ENCODE results near the gene RABAC1. TPM values are rescaled to one million over a fixed set of nuclear protein-coding genes. Genes with fewer than 3 reads are reported as not detected.

The RABAC1 gene
- total RNA-seq, 1 experiment from 2014 or later, result 231 TPM

DNA sequence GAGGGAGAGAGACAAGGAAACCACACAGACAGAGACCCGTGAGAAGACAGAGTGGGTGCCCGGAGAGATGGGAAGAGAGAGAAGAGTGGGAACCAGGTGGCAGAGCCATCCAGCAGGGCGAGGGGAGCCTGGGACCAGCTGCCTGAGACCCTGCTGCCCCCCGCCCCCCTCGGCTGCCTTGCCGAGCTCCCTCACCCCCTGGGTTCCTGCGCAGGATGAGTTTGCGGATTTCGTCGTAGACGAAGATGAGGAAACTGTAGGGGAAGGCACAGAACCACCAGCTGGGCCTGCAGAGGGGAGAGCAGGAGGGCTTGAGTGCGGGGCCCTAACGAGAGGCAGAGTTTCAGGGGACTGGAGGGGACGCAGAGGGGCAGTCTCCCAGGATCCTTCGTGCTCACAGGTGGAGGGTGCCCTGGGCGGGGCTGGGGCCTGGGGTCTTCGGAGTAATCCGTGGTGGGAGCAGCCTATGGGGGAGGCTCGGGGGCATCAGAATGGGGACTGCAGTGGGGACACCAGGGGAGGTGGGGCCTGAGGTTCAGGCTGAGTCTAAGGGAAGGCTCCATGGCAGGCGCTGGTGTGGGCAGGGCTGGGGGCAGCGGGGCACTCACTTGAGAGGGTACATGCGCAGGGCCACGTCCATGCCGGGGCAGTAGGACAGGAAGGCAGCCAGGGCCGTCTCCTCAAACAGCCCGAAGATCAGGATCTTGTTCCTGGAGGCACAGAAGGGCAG lies 8.1 kb upstream of the RABAC1 start:
- Histone ChIP-seq H3K27me3 (no peaks in the 10 kb centered on the region; the same call in 1 of the 2 replicates), H3K9me3 (no peaks in the 10 kb centered on the region), H3K36me3 (no peaks in the 10 kb centered on the region), H3K4me3 (no peak overlapping the region)
- DNase-seq, result no peak

DNA sequence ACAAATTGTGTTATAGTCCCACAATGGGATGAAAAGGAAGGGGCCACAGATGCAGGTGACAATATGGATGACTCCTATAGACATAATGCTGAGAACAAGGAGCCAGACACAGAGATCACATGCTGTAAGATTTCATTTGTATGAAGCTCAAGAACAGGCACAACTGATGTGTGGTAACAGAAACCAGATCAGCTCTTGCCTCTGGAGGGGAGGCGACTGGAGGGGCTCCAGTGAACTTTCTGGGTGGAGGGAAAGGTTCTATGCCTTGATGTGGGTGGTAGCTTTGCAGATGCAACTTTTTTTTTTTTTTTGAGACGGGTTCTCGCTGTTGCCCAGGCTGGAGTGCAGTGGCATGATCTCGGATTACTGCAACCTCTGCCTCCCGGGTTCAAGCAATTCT lies 6.0 kb upstream of the RABAC1 start:
- Histone ChIP-seq H3K36me3 (no peaks in the 10 kb centered on the region), H3K4me3 (no peak overlapping the region), H3K9me3 (no peaks in the 10 kb centered on the region), H3K27me3 (no peaks in the 10 kb centered on the region)
- no peak for DNase-seq

DNA sequence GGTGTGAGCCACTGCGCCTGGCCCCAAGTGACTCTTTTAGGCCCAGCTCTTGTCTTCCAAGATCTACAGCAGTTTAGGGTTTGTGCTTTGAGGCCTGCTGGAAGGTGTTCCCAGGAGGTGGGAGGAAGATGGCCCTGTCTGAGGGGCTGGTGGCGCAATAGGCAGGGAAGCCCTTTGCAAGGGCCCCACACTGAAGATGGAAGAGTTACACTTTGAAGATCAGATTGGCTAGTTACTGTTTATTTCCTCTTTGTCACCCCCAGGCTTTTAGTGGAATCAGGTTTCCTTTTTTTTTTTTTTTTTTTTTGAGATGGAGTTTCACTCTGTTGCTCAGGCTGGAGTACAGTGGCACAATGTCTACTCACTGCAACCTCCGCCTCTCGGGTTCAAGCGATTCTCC lies 1.9 kb upstream of the RABAC1 start:
- Histone ChIP-seq H3K4me3 (no peak overlapping the region), H3K9me3 (no peaks in the 10 kb centered on the region), H3K36me3 (peaks cover 7% of the 10 kb centered on the region), H3K27me3 (no peaks in the 10 kb centered on the region)
- DNase-seq, result no peak

DNA sequence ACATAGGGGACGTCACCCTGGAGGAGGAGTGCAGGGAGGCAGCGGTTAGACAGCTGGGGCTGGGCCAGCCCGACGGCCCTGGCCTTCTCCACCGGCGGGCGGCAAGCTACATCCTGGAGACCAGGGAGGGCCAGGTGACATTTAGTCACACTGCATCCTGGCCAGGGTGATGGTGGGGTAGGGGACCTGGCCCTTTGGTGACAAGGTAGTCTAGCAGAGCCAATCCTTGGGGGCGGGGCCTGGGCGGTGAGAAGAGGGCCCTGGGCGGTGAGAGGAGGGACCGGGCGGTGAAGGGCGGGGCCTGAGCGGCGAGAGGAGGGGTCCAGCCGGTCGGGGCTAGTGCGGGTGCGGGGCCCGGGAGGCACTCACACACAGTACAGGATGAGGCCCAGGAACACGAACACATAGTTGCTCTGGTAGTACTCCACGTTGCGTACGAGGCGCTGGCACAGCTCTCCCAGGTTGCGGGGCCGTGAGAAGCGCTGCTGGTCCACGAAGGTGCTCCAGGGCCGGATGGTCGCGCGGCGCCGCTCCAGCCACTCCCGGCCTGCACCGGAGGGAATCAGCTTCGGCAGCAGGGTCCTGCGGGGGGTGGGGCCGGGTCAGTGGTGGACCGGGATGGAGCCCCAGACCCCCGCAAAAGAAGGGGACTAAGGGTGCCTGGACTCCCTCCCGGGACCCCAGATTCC lies 610 bp downstream of the RABAC1 start:
- peak; percentile 81 for DNase-seq
- H3K4me3 ChIP-seq, result peak overlapping the region; percentile 88
- H3K9me3 ChIP-seq, result no peaks in the 10 kb centered on the region
- no peaks in the 10 kb centered on the region for H3K27me3 ChIP-seq
- H3K36me3 ChIP-seq, result peaks cover 7% of the 10 kb centered on the region

DNA sequence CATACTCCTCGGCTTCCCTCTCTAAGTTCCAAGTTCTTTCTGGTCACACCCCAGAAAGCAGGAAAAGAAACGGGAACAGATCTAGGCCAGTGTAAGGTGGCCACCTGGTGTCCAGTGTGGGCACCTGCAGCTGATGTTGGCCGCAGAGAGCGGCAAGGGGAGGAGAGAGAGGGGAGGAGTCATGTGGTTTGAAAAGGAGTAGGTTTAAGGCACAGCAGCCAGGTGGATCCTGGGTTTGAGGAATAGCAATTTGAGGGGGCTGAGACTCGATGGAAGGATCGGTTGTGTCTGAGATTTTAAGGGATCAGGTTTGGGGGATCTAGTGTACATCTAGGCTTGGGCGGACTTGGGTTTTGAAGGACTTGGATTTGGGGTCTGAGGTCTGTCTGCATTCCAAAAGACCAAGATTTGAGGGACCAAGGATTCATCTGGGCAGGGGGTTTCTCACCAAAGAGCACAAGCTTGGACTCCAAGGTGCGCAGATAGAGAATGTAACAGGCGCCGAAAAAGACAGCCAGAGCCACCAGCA lies 1.2 kb downstream of the RABAC1 start:
- H3K36me3 ChIP-seq, result peaks cover 7% of the 10 kb centered on the region
- no peaks in the 10 kb centered on the region for H3K9me3 ChIP-seq
- peak; percentile 69 for DNase-seq
- H3K4me3 ChIP-seq, result peak overlapping the region; percentile 88
- no peaks in the 10 kb centered on the region for H3K27me3 ChIP-seq

DNA sequence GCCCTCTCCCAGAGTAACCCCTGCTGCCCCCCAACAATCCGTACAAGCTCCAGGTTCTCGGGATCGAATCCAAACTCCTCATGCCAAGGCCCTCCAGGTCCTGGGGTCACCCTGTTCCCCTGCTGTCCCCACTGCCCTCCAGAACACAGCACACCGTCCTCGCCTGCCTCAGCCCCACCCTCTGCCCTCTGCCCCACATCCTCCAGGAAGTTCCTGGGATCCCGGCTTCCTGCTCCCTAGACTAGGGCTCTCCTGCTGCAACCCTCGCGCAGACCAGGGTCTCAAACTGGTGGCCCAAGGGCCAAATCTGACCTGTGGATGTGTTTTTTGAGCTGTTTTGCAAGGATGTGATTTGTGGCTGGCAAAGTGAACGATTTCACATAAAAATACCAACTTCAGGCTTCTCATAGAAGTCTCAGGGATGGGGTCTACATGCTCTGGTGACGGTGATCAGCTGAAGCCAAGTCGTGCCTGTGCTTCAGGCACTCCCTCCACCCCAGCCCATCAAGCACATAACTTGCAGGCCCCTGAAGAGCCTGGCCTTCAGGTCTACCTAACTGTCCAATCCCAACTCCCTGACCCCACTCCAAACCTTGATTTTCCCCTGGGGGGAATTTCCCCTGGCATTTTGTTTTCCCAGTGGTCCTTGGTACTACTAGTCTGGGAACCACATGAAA lies 1.8 kb downstream of the RABAC1 start:
- H3K36me3 ChIP-seq, result peaks cover 7% of the 10 kb centered on the region
- no peaks in the 10 kb centered on the region for H3K27me3 ChIP-seq
- no peak for DNase-seq
- no peaks in the 10 kb centered on the region for H3K9me3 ChIP-seq
- peak overlapping the region; percentile 88 for H3K4me3 ChIP-seq

DNA sequence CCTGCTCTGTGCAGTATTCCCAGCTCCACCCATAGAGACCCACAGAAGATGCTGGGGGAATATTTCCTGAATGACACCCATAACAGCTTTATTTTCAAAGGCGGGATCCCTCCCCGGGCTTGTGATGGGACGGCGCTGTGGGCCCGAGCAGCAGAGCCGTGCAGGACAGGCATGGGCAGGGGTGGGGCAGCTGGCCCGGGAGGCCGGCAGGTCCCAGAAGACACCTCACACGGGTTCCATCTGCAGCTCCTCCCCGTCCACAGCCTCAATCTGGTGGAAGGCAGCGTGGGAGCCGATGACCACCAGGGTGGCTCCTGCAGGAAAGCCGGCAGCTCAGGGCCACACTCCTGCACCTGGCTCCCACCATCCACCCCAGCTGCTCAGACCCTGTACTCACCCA lies 2.5 kb downstream of the RABAC1 start:
- no peak for DNase-seq
- Histone ChIP-seq H3K9me3 (no peaks in the 10 kb centered on the region), H3K4me3 (no peak overlapping the region), H3K36me3 (peaks cover 7% of the 10 kb centered on the region), H3K27me3 (no peaks in the 10 kb centered on the region)

DNA sequence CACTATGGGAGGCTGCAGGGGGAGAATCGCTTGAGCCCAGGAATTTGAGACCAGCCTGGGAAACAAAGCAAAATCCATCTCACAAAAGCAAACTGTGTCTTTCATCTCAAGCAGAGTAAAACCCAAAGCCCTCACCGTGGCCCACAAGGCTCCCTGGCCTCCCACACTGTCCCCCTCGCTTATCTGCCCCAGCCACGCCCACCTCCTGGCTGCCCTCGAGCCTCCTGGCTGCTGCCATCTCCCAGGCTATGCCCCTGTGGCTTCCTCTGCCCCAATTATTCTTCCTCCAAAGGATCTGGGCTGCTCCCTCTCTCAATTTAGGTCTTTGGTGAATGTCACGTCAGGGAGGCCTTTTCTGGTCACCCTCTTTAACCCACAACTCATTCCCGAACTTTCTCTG lies 3.6 kb downstream of the RABAC1 start:
- Histone ChIP-seq H3K27me3 (no peaks in the 10 kb centered on the region), H3K4me3 (no peak overlapping the region), H3K36me3 (peaks cover 7% of the 10 kb centered on the region), H3K9me3 (no peaks in the 10 kb centered on the region)
- no peak for DNase-seq

DNA sequence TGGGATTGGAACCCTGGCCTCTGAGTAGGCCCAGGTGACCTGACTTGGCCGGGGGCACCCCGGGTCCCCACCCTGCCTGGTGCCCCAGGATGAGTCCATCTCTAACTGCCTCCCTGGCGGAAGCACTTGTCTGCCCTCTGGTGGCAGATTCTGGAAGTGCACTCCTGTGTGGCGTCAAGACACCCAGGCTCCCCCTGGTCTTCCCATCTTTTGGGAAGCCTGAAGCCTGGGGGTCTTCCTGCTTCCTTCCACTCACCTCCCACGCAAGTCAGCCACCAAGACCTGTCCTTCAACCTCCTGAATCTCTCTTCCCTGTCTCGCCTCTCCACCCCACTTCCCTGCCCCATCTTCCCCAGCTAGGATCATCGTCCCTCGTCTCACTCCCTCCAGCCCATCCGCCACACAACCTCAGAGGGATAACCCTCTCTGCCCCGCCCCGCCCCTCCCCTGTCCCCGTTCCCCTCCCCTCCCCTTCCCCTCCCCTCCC lies 7.4 kb downstream of the RABAC1 start:
- Histone ChIP-seq H3K4me3 (no peak overlapping the region), H3K27me3 (no peaks in the 10 kb centered on the region), H3K36me3 (no peaks in the 10 kb centered on the region; the same call in 1 of the 2 replicates), H3K9me3 (no peaks in the 10 kb centered on the region)
- peak; percentile 60 for DNase-seq

DNA sequence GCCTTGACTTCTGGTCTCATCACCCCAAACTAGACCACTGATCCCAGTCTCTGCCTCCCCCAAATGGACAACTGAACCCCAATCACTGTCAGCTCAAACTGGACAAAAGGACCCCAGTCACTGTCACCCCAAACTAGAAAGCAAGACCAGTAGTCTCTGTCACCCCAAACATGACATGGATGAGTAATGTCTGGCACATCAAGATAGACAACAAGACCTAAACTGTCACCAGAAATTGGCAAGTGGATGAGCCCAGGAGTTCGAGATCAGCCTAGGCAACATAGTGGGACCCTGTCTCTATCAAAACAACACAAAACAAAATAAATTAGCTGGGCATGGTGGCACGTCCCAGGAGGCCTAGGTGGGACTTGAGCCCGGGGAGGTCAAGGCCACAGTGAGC lies 12.0 kb downstream of the RABAC1 start:
- H3K36me3 ChIP-seq, result no peaks in the 10 kb centered on the region
- H3K4me3 ChIP-seq, result no peak overlapping the region
- no peaks in the 10 kb centered on the region for H3K9me3 ChIP-seq
- DNase-seq, result no peak
- no peaks in the 10 kb centered on the region for H3K27me3 ChIP-seq

DNA sequence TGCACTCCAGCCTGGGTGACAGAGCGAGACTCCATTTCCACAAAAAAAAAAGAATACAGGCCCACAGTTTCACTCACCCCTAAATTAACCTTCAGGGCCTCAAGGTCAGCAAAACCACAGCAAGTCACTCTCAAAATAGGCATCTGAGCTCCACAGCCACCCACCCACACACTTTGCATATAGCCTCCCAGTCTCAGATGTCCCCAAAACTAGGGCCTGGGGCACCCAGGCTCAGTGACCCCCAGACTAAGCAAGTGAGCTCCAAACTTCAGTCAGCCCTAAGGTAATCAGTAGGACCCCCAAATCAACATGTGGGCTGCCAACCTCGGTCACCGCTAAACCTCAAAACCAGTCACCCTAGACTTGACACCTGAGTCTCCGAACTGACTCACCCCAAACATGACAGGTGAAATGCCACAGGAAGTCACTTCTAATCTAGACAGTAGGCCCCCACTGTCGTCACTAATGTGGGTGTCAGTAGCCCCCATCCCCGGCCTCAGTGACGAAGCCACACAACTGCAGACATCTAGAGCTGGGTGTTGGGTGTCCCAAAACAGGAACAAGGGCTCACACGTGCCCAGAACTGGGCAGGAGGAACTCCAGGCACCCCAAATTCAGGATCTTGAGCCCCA lies 13.9 kb downstream of the RABAC1 start:
- Histone ChIP-seq H3K9me3 (no peaks in the 10 kb centered on the region), H3K36me3 (no peaks in the 10 kb centered on the region), H3K4me3 (no peak overlapping the region), H3K27me3 (peaks cover 2% of the 10 kb centered on the region; the same call in 1 of the 2 replicates)
- no peak for DNase-seq

DNA sequence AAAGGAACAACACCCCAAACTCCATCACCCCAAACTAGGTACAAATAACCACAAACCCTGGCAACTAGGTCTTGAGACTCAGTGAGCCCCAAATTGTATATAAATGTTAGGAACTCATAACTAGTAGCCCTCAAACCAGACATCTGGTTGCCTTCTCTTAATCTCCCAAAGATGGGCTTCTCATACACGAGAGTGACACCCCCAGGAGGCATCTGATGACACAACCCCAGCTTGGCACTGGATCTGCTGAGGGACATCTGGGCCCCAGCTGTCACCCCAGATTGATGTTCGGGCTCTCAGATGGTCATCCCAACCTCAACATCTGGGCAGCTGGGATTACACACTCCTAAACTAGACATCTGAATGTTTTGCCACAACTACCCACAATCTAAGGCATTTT lies 14.8 kb downstream of the RABAC1 start:
- Histone ChIP-seq H3K27me3 (peaks cover 2% of the 10 kb centered on the region; the same call in 1 of the 2 replicates), H3K36me3 (no peaks in the 10 kb centered on the region), H3K9me3 (no peaks in the 10 kb centered on the region), H3K4me3 (no peak overlapping the region)
- DNase-seq, result no peak

DNA sequence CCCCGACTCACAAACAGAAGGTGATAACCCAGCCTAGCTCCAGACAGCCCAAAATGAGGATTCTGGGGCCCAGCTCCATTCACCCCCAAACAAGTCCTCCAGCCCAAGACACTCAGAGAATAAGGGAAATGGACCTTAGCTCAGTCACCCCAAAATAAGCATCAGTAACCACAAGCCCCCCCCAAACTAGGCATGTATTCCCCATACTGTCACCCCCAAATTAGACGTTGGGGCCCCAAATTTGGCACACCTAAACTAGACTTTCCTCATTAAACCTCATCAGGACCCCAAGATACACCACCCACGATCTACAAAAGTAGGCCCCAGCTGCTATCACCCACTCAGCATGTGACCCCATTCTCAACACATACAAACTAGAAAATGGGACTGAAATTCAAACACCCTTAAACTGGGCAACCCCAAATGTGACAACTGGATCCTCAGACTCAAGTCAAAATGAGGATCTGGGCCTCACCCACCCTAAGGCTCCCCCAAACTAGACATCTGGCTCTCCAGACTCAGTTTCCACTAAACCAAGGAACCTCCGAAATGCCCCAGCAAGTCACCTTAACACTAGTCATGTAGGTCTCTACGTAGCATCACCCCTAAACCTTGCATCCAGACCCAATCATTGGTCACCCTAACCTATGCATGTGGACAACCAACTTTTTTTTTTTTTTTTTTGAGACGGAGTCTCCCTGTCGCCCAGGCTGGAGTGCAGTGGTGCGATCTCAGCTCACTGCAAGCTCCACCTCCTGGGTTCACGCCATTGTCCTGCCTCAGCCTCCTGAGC lies 17.5 kb downstream of the RABAC1 start:
- no peak overlapping the region for H3K4me3 ChIP-seq
- no peak for DNase-seq
- peaks cover 6% of the 10 kb centered on the region; the same call in 1 of the 2 replicates for H3K27me3 ChIP-seq
- no peaks in the 10 kb centered on the region for H3K36me3 ChIP-seq
- no peaks in the 10 kb centered on the region for H3K9me3 ChIP-seq

DNA sequence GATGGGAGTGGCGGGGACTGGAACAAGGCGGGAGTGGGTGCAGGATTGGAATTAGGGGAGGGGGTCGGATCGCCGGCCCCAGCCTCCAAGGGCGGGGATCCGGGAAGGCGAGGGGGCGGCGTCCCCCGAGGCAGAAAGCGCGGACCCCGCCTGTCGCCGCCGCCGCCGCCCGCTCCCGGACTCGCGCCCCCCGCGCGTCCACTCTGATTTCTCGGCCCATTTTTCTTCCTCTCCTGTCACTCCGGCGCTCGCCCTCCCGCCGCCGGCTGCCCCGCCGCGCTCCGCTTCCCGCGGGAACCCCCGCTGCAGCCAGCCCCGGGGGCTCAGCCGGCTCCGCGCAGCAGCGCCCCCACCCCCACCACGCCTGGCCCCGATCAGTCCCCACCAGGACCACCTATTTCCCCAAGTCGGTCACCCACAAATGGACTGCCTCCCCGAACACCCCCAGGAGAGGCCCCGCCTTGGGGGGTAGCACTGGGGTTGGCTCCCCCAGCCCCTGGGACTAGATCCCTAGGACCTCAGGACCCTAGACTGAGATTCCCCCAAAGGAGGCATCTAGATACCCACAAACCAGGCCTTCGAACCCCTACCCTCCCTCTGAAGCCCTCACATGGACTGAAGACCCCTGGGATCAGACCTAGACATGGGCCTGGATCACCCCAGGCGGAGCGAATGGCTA lies 18.3 kb downstream of the RABAC1 start:
- H3K27me3 ChIP-seq, result peaks cover 13% of the 10 kb centered on the region
- H3K4me3 ChIP-seq, result no peak overlapping the region
- DNase-seq, result no peak
- H3K9me3 ChIP-seq, result no peaks in the 10 kb centered on the region
- H3K36me3 ChIP-seq, result no peaks in the 10 kb centered on the region

DNA sequence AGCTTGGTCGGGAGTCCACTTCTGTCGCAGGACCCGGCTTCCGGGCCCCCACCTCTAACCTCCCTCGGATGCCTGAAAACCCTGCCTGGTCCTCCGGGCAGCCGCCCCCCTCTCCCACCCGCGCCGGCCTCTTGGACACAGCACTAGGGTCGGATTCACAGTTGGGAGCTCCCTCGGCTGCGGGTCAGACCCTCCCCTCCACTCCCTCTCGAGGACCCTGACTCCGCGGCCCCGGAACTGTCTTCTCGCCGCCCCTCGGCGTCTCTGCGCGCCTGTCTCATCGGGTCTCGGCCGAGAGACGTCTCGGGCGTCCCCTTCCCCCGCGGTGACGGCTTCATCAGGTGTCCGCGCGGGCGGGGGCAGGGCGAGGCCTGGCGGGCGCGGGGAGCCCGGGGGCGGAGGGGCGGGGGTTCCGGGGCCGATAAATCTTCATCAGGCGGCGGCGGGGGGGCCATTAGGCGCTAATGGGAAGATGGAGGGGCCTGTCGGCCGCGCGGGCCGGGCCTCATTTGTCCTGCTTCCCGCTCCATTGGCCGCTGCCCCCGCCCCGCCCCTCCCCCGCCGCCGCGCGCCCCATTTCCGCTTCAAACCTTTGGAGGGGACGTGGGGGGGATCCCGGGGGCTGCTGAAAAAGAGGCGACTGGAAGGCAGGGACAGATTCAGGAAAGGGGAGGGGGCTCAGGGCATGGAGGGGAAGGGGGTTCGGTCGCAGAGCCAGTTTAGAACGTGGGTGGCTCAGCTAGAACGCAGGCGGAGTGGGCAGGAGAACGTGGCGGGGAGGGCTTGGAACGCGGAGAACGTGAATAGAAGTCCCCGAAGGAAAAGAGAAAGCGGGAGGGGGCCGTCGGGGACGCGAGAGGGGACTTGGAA lies 19.0 kb downstream of the RABAC1 start:
- Histone ChIP-seq H3K4me3 (no peak overlapping the region), H3K9me3 (no peaks in the 10 kb centered on the region), H3K27me3 (peaks cover 18% of the 10 kb centered on the region), H3K36me3 (no peaks in the 10 kb centered on the region)
- no peak for DNase-seq
